ENCODE data around the gene HOXA5. TPM values are rescaled to one million over a fixed set of nuclear protein-coding genes. Genes with fewer than 3 reads are reported as not detected.

Gene HOXA5
- total RNA-seq, 2 donors from 2014 or later: 0.99 to 2.6 TPM

DNA sequence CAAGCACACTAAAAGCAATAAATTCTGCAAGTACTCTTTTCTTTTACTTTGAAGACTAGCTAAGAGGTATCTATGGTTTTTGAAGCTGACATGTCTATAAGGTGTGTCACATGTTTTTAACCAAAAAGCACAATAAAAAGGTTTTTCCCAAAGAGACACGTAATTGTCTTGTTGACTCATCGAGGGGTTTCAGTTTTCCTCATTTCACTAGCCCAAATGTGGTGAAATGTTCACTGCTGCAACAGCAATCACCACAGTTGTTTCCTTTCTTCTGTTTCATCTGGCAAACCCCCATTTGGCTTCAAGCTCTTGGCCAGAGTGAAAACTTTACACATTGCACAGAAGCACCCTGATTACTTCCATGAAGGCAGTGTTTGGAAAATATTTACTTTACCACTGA lies 9.1 kb downstream of the HOXA5 start:
- 6 to 14% methylated on average over 2 of the region's 2 CpGs for WGBS, 2 donors
- Histone ChIP-seq H3K4me1 (peaks cover 12% of the 10 kb centered on the region), H3K27me3 (peaks cover 0 to 29% of the 10 kb centered on the region in 2 donors), H3K4me3 (no peak overlapping the region), H3K27ac (no peak overlapping the region), H3K36me3 (replicated peaks in 1 of 2; ENCODE audit: insufficient read depth in 1 of 2, low read depth in 2 of 2) (no peaks in the 10 kb centered on the region), H3K9me3 (no peaks in the 10 kb centered on the region)
- intact Hi-C loops (cut with DNase I): no loop called here
- ATAC-seq (no peak), DNase-seq (no peak)
- TF ChIP-seq POLR2A (IDR thresholded peaks at IDR 0.05): no peak
- TF ChIP-seq CTCF (IDR thresholded peaks at IDR 0.05): no peak

GRCh38 chr7:27133409-27134231 lies 9.9 kb downstream of the HOXA5 start:
- DNase-seq: no peak
- Histone ChIP-seq H3K27me3 (peaks cover 0 to 26% of the 10 kb centered on the region in 2 donors), H3K27ac (no peak overlapping the region)

DNA sequence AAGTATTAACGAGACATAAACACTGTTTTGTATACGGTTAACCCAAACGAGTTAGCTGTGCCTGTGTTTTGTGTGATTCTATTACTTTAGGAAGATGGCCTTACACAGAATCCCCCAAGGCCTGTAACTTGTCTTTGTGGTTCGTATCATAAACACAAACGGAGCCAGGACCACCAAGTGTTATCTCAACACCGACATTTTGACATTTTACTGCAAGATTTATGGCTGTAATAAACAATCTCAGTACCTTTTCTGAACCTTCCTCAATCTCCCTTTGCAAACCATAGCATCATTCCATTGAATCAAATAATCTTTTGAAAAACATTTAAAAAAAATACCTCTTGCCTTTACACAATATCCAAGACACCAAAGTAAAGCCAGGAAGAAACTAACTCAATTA lies 10.5 kb downstream of the HOXA5 start:
- H3K4me1 ChIP-seq: peaks cover 10% of the 10 kb centered on the region
- no peaks in the 10 kb centered on the region for H3K36me3 ChIP-seq (replicated peaks in 1 of 2; ENCODE audit: insufficient read depth in 1 of 2, low read depth in 2 of 2)
- peaks cover 0 to 26% of the 10 kb centered on the region in 2 donors for H3K27me3 ChIP-seq
- no peaks in the 10 kb centered on the region for H3K9me3 ChIP-seq
- H3K27ac ChIP-seq: no peak overlapping the region
- no peak for DNase-seq
- TF ChIP-seq CTCF (IDR thresholded peaks at IDR 0.05): no peak
- no peak for TF ChIP-seq POLR2A (IDR thresholded peaks at IDR 0.05)
- intact Hi-C loops (cut with DNase I): no loop called here
- no peak overlapping the region for H3K4me3 ChIP-seq
- 12 to 23% methylated on average over 6 of the region's 6 CpGs for WGBS, 2 donors
- no peak for ATAC-seq

More at GRCh38 chr7:27133409-27134231, 9.9 kb downstream of the HOXA5 start:
- no peak for ATAC-seq
- H3K4me1 ChIP-seq: peaks cover 10% of the 10 kb centered on the region
- H3K9me3 ChIP-seq: no peaks in the 10 kb centered on the region
- no peaks in the 10 kb centered on the region for H3K36me3 ChIP-seq (replicated peaks in 1 of 2; ENCODE audit: insufficient read depth in 1 of 2, low read depth in 2 of 2)
- no peak overlapping the region for H3K4me3 ChIP-seq
- TF ChIP-seq POLR2A (IDR thresholded peaks at IDR 0.05) (no peak), CTCF (IDR thresholded peaks at IDR 0.05) (no peak)
- WGBS, 2 donors: 21 to 24% methylated on average over 18 of the region's 18 CpGs
- intact Hi-C loops (cut with DNase I): no loop called here

- no peaks in the 10 kb centered on the region for H3K9me3 ChIP-seq
- H3K4me1 ChIP-seq: peaks cover 10% of the 10 kb centered on the region
- intact Hi-C loops (cut with DNase I): no loop called here
- no peak for DNase-seq
- no peak overlapping the region for H3K4me3 ChIP-seq
- 37 to 40% methylated on average over 2 of the region's 2 CpGs for WGBS, 2 donors
- peaks cover 0 to 26% of the 10 kb centered on the region in 2 donors for H3K27me3 ChIP-seq
- no peak overlapping the region for H3K27ac ChIP-seq
- TF ChIP-seq POLR2A (IDR thresholded peaks at IDR 0.05) (no peak), CTCF (IDR thresholded peaks at IDR 0.05) (no peak)
- H3K36me3 ChIP-seq (replicated peaks in 1 of 2; ENCODE audit: insufficient read depth in 1 of 2, low read depth in 2 of 2): no peaks in the 10 kb centered on the region
- ATAC-seq: no peak
Measured at GRCh38 chr7:27132214-27132613, 11.3 kb downstream of the HOXA5 start.

- 16 to 23% methylated on average over 12 of the region's 12 CpGs for WGBS, 2 donors
- DNase-seq (no peak), ATAC-seq (no peak)
- H3K36me3 ChIP-seq (replicated peaks in 1 of 2; ENCODE audit: insufficient read depth in 1 of 2, low read depth in 2 of 2): no peaks in the 10 kb centered on the region
- intact Hi-C loops (cut with DNase I): no loop called here
- H3K4me3 ChIP-seq: no peak overlapping the region
- H3K27me3 ChIP-seq: peaks cover 0 to 20% of the 10 kb centered on the region in 2 donors
- peaks cover 10% of the 10 kb centered on the region for H3K4me1 ChIP-seq
- peak overlapping the region in 1 of 4 donors; percentile 61 for H3K27ac ChIP-seq
- TF ChIP-seq POLR2A (IDR thresholded peaks at IDR 0.05): no peak
- TF ChIP-seq CTCF (IDR thresholded peaks at IDR 0.05): no peak
- no peaks in the 10 kb centered on the region for H3K9me3 ChIP-seq
Measured at GRCh38 chr7:27131390-27131819, 12.1 kb downstream of the HOXA5 start.
